Tongue (tissue), 2 donors: ENCODE data around the gene ABL1. TPM values are rescaled to one million over a fixed set of nuclear protein-coding genes. Genes with fewer than 3 reads are reported as not detected.
"Not testable (repeated sequence)": the region's sequence is repeated elsewhere in the genome, so short reads cannot be mapped to it uniquely, and the experiment has no call there.

Source experiments
- DNase-seq: peaks from one replicate; pipeline ENCODE4 v3.0.0-alpha.2; 2015
- total RNA-seq: library from RNA; depleted of rRNA; stranded (reverse); fragments of >200 nt; gene quantifications from one replicate; pipeline ENCODE4 v1.2.3, GENCODE V29; 2014

Gene ABL1
- total RNA-seq, 1 donor from 2014 or later: 72.9 TPM

GRCh38 chr9:130825351-130825651 lies 9.8 kb upstream of the ABL1 start:
- no peak for DNase-seq

GRCh38 chr9:130825809-130826208 lies 9.2 kb upstream of the ABL1 start:
- no peak for DNase-seq

DNA sequence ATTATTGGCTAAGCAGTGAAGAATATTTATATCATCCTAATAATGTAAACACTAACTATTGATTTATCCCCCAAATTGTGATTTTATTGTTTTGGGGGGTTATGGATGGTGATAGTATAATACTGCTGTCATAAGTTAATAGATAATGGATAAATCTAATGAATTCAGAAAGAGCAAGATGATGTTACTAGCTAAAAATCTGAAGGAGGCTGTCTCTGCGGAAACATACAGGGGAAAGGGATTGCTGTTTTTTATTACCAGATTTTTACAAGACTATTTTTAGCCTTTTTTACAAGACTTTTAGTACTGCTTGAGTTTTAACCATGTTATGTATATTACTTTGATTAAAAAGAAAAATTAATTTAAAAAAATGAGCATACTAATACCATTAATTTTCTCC lies 5.3 kb upstream of the ABL1 start:
- no peak for DNase-seq

DNA sequence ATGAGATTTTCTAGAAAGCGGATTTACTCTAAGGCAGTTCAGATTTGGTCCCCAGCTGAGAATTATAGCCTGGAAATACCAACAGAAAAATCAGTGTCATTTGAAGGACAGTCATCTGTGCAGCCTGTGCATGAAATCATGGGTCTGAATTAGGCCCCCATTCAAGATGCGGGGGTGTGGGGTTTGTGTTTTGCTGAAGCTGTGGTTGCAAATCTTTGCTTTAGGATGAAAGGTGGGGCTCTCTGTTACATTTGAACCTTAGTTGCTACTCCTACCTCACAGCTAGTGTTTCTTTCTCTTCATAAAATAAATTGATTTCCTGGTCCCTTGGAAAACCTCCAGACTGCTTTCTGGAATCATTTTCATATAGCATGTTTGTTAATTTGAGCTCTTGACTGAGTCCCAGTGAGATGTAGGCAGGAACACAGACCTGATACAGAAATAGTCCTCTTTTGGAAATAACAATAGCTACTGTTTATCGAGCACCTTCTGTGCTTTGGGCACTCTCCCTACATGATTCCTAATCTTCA lies 4.8 kb upstream of the ABL1 start:
- peak; percentile 64 for DNase-seq

DNA sequence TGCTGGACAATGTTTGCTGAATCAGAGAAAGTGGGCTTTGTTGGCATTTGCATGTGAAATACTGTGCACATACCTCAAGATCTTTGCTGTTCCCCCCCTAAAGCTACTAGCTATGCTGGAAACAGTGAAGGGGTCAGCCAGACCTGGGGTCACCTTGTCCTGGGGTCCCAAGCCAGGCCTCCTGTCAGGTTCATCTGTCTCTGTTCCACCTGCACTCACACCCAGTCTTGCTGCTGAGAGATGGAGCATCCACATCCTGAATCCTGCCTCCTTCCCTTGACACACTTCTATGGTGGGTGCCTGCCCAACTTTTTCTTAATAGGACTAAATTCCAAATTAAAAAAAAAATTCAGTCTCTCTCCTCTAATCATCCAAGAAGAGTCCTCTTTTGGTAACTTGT lies 4.0 kb upstream of the ABL1 start:
- DNase-seq: no peak

DNA sequence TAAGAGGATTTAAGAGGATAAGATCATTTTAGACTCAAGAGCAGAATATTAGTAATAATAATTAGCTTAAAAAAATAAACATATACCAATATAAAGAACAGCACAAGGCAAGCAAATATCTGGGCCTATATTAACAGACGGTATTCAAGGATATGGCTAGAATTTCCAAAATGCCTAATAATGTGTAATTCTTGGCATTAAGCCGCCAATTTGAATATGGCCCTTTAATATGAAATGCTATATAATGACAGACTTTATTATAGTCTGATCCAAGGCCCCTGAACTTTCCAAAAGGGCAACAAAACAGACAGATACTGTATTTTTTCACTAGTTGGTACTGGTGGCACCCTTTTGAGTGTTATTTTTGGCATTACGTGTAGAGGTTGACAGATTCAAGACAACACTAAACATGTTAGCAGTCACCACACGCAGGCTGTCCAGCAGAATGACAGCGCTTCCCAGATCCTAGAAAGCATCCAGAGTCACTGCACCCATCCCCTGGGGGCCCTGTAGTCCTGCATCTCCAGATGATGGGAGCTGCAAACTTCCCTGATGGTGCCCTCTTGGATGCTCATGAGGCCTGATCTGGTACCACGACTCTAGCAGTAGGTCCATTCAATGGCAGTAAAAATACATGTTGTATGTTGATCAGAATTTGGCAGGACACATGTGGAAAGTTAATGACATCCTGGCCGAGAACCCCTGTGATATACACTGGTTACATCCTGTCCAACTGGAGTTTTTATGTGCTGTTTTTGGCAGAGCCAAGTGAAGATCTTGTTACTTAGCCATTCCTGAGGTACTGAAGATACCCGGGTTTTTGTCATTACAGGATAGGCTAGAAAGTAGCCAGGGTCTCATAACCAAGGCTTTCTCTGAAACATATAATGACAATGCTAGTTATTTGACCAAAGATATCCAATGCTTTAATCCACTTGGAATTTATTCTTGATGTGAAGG lies 1.7 kb upstream of the ABL1 start:
- peak; percentile 68 for DNase-seq

DNA sequence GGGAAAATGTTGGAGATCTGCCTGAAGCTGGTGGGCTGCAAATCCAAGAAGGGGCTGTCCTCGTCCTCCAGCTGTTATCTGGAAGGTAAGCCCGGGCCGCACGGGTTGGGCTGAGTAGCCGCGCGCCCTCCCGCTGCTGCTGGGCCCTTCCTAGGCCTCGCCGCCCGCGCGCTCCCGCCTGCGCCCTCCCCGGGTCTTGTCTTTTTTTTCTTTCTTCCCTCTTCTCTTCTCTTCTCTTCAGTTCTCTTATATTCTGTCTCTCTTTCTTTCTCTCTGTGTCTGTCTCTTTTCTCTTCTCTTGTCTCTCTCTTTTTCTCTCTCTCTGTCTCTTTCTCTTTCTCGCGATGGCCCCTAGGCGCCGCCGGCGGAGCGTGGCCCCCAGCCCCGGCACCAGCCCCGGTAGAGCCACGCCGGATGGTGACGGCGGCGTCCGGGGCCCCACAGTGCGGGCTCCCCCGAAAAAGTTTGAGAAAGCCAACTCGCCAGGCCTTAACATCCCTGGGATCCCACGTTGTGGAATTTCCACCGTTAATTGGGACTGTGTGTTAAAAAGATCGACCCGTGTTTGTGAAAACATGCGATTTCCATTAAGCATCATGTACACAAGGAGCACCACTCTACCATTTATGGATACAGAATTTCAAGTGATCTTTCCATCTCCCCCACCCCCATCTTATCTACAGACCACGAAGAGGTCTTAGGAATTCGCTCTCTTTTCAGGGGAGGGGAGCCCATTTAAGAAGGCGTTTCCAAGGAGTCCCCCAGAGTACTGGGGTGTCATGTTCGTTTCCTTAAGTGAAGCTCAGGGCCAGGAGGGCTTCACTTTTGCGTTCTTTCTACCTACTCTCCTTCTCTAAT lies 616 bp downstream of the ABL1 start:
- peak; percentile 82 for DNase-seq

GRCh38 chr9:130837002-130837511 lies 2.0 kb downstream of the ABL1 start:
- peak; percentile 45 for DNase-seq

DNA sequence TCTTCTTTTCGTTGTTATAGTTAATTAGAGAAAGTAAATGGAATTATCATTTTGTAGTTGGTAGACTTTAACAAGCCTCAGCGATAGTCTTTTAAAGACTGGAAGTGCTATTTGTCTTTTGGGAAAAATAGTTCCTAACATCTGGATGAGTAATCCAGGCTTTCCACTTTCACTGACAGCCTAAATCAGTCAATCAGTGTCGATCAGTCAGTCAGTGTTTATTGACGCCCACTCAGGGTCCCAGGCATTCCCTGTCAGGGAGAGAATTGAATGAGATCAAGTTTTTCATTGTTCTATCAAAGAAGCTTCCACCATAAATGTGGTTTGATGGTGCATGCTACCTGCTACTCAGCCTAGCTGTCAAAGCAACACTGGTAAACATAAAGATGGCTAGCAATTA lies 2.6 kb downstream of the ABL1 start:
- DNase-seq: no peak

GRCh38 chr9:130839132-130840111 lies 4.4 kb downstream of the ABL1 start:
- DNase-seq: no peak

DNA sequence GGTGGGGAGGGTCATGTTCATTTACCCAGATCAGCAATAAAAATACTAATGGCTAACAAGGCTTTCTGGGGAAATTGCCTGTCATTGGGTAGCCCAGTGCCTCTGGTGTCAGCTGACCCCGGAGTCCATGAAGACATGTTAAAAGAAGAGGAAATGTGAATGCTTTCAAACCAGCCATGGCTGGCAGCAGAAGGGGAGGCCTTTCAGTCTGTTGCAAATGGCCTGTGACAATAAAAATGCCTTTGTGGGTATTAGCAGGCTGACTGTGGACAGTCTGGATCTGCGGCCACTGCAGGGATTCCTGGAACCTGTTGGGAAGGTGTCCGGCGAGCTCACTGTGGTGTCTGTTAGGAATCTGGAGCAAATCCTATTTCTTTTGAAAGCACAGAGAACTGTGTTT lies 7.5 kb downstream of the ABL1 start:
- no peak for DNase-seq

DNA sequence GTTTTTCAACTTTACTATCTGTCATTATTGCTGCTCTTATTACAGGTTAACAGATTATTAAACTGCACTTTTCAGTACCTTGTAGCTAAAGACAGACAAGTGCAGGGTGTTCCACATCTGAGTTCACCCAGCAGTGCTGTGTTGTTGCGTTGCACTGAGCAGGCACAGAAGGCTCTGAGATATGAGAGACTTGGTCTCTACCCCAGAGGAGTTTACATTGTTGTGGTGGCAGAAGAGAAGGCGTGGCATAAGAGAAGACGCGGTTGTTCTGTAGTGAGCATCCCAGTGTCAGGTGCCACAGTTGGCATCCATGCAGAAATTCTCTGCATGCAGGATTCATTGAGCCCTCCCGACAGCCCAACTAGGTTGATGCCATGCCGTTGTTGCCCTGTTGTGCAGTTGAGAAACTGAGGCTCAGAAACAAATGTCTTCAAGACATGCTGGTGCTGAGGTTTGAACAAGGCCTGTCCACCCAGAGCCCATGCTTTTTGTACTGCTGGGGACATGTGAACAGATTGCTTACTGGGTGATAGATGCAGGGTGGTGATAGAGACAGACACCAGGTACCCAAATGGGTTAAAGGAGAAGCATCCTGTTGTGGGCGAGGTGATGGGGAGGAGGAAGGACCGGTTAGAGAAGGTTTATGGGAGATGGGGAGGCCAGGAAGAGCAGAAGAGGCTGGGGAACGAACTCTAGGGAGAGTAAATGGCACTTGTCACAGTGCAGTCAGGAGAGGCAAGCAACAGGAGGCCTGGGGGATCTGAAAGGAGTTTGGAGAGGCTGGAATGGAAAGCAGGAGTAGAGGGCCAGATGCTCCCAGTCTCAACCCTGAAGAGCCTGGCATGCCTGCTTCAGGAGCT lies 8.2 kb downstream of the ABL1 start:
- DNase-seq: no peak

GRCh38 chr9:130844044-130844451 lies 9.0 kb downstream of the ABL1 start:
- no peak for DNase-seq

- DNase-seq: no peak
Measured at GRCh38 chr9:130845254-130845653, 10.2 kb downstream of the ABL1 start.

DNA sequence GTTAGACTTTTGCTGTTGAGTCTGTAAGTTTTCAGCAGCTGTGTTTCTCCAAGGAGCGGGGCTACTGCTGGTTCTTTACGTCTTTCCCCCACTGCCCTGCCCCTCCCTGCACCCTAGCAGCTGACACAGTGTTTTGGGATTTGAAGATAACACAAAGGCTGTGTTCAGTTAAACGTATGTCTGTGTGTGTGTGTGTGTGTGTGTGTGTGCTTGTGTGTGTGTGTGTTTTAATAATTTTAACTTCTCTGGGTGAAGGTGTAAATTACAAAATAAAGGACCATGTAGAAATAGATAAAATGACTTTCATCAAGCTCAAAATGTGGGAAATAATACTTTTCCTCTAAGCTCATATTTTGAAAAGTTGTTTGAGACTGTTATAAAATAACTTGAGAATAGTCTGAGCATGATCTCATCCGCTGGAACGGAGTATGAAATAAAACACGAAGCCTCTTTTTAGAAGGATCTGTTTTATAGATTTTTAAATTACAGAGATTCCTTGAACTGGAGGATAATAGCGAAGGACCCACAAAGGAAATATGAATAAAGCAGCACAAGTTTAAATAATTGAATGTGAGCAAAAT lies 10.9 kb downstream of the ABL1 start:
- peak; percentile 92 for DNase-seq

DNA sequence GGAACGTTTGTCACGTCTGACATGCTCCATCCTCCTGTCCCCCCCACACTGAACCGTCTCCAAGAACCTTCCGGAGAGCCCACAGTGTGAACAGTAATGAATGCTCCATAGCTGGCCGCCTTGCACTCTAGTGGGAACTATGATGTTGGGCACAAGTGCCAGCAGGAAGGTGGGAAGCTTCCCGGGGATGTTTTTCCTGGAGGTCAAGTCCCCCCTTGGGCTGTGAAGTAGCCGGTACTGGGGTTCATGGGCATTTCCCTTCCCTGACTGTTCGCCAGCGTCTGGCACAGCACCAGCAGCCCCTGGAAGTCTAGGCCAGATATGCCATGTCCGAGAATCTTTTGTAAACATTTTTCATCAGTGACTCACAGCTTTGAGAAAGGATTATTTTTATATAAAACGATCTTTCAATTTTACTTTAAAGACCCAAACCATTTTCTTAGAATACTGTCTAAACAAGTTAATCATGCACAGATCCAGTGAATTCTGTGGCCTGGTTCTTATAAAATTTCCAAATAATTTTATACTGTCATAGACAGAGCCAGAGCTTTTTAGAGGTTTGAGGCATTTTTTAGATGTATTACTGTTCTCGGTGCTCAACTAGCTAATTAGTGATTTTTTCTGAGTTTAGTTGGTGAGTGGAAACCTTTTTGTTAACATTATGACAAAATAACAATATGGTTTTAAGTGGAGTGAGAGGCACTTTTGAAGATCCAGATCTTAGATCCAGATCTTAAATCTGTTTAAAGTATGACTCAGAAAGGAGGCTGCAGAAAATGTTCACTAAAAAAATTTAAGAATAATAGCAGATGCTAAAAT lies 11.6 kb downstream of the ABL1 start:
- peak; percentile 81 for DNase-seq

DNA sequence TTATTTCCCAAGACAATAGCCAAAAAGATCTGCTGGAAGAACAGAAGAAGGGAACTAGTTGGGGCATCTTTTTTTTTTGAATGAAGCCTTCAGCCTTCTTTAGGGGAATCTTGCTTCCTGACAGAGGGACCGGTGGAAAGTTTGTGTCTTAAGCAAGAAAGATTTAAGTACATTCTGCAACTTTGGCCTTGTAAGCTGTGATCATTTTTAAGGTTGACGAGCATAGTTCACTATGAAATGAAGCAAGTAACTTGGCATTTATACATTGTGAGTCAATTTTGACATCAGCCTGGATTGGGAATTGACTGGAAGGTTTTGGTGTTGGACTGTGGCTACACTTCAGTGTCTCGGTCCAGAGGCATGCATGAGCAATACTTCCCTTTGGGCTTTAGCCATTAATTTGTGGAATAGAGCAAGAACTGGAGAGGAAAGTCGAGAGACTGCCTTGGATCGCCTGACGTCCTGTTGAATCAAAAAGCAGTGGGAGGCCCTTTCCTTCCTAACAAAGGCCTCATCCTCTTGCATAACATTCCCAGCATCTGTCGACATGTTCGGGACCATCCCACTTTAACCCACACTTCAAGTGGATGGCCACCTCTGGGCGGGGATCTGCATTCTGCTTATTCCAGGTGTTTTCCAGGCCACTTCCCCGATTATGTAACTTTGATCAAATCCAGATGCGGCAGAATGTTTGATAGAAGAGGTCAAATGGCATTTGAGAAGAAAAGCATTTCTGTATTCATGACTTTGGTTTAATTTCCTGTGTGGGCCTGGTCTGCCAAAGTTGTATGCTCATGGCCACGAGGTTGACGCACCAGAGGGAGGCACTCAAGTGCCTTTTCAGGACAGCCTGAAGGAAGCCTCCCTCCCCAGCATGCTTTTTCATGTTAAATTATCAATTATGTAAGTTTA lies 12.5 kb downstream of the ABL1 start:
- peak; percentile 94 for DNase-seq

DNA sequence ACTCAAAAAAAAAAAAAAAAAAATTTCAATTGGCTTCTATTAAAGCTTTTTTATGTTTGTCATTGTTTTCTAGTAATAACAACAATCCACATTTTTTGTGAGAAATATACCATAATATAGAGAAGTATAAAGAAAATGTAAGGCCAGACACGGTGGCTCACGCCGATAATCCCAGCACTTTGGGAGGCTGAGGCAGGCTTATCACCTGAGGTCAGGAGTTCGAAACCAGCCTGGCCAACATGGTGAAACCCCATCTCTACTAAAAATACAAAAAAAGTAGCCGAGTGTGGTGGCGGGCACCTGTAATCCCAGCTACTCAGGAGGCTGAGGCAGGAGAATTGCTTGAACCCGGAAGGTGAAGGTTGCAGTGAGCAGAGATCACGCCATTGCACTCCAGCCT lies 13.5 kb downstream of the ABL1 start:
- not testable (repeated sequence) for DNase-seq
